SKM-1 treated with dmso at 0.1 percent for 144 hours (cell line): ENCODE data around the gene BRD2.

Experiments used
- DNase-seq: peaks from one replicate; lab custom pipeline; 2025; ENCODE audit not compliant: unreplicated experiment; lab: John Stamatoyannopoulos, UW

The BRD2 gene

GRCh38 chr6:33023536-33023935 lies 55.1 kb downstream of the BRD2 start:
- no peak for DNase-seq

DNA sequence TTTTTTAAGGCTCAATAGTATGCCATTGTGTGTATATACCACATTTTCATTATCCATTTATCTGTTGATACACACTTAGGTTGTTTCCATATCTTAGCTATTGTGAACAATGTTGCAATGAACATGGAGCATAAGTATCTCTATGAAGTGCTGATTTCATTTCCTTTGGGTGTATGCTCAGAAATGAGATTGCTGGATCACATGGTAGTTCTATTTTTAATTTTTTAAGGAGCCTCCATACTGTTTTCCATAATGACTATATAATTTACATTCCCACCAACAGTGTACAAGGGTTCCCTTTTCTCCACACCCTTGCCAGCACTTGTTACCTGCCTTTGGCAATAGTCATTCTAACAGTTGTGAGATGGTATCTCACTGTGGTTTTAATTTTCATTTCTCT lies 56.1 kb downstream of the BRD2 start:
- no peak for DNase-seq

GRCh38 chr6:33028220-33028849 lies 59.9 kb downstream of the BRD2 start:
- no peak for DNase-seq

DNA sequence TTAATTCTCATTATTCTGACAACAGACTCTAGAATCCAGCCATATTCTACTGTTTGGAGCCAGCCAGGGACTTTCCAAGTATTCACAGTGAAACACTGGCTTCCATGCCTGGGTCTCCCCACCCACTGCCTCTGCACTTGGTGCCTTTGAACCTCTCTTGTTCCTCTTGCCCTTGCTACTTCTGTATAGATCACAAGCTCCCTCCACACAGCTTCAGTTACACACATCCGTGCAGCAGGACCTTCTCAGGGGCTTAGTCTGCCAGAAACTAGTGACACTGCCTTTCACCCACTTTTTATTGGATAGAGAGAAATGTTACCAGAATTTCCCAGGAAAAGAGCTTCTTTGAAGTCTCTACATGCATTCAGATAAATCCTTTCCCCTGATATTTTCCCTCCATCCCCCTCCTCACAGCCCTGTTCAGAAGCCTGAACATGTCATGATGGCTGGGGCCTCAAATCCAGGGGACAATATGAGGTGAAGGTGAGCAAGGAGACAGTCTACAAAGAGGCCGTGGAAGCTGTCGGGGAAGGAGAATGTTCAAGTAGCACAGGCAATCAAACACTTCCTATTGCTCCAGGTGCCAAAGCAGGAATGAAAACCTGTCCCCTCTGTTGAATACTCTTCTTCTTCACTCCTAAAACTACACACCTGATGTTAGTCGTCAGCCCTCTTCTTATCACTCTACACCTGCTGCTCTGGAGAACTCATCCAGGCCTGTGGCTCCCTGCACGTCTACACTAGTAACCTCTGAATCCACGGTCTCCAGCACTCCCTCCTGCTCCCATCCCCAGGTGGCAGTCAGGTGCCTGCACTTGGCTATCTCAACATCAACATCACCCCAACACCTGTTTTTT lies 61.2 kb downstream of the BRD2 start:
- peak; percentile 49 for DNase-seq

GRCh38 chr6:33030245-33030644 lies 61.9 kb downstream of the BRD2 start:
- DNase-seq: no peak
